ENCODE measurements around the gene IL18R1. TPM values are rescaled to one million over a fixed set of nuclear protein-coding genes. Genes with fewer than 3 reads are reported as not detected.

The IL18R1 gene
- total and polyA plus RNA-seq, 2 donors, result 7.5 to 9.8 TPM

DNA sequence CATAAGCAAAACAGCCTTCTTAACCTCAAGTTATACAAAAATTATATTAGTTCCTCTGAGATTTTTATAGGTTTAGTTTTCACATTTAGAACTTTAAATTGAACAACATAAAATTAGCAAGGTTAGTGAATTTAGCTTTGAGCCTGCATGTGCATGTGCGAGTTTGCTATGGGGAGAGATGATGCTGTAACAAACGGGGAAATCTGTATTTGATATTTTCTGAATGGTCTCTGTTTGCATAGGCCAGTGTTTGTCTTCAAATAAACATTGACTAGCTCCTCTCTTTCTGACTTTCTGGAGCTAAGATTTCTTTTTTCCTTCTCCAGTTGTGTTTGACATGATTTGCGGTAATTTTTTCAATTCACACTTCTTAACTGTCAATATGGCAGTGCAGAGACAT, 36.5 kb downstream of the IL18R1 start:
- whole genome bisulfite sequencing, result 81% methylated on average over 3 of the region's 3 CpGs
- no peaks in the 10 kb centered on the region for H3K27me3 ChIP-seq (ENCODE audit: control insufficient read depth in 2 of 2, insufficient read depth in 1 of 2, low read length in 1 of 2)
- H3K27ac ChIP-seq (ENCODE audit: low read depth in 1 of 2, low read length in 1 of 2), result no peak overlapping the region

GRCh38 chr2:102392942-102393341, 37.3 kb downstream of the IL18R1 start:
- Histone ChIP-seq H3K4me3 (ENCODE audit: low read length in 2 of 2) (no peak overlapping the region), H3K4me1 (ENCODE audit: control insufficient read depth in 2 of 2, insufficient read depth in 2 of 2, low read length in 2 of 2) (no peaks in the 10 kb centered on the region), H3K27me3 (ENCODE audit: control insufficient read depth in 2 of 2, insufficient read depth in 1 of 2, low read length in 1 of 2) (no peaks in the 10 kb centered on the region), H3K9me3 (ENCODE audit: control insufficient read depth in 2 of 2, insufficient read depth in 1 of 2, low read length in 1 of 2) (no peaks in the 10 kb centered on the region), H3K27ac (ENCODE audit: low read depth in 1 of 2, low read length in 1 of 2) (no peak overlapping the region), H3K36me3 (ENCODE audit: control insufficient read depth in 2 of 2, insufficient read depth in 2 of 2, low read length in 1 of 2) (no peaks in the 10 kb centered on the region)
- no peak for DNase-seq (ENCODE audit: low read depth in 6 of 9, low spot score in 9 of 9)
- 47% methylated on average over 1 of the region's 1 CpG for WGBS

More for the DNA sequence above, 36.5 kb downstream of the IL18R1 start:
- no peaks in the 10 kb centered on the region for H3K9me3 ChIP-seq (ENCODE audit: control insufficient read depth in 2 of 2, insufficient read depth in 1 of 2, low read length in 1 of 2)
- no peak overlapping the region for H3K4me3 ChIP-seq (ENCODE audit: low read length in 2 of 2)
- no peaks in the 10 kb centered on the region for H3K4me1 ChIP-seq (ENCODE audit: control insufficient read depth in 2 of 2, insufficient read depth in 2 of 2, low read length in 2 of 2)
- DNase-seq (ENCODE audit: low read depth in 6 of 9, low spot score in 9 of 9), result no peak
- no peaks in the 10 kb centered on the region for H3K36me3 ChIP-seq (ENCODE audit: control insufficient read depth in 2 of 2, insufficient read depth in 2 of 2, low read length in 1 of 2)

GRCh38 chr2:102396012-102396411, 40.4 kb downstream of the IL18R1 start:
- H3K4me3 ChIP-seq (ENCODE audit: low read length in 2 of 2), result no peak overlapping the region
- no peaks in the 10 kb centered on the region for H3K36me3 ChIP-seq (ENCODE audit: control insufficient read depth in 2 of 2, insufficient read depth in 2 of 2, low read length in 1 of 2)
- no peaks in the 10 kb centered on the region for H3K9me3 ChIP-seq (ENCODE audit: control insufficient read depth in 2 of 2, insufficient read depth in 1 of 2, low read length in 1 of 2)
- H3K27ac ChIP-seq (ENCODE audit: low read depth in 1 of 2, low read length in 1 of 2), result no peak overlapping the region
- WGBS, result 98% methylated on average over 2 of the region's 2 CpGs
- no peaks in the 10 kb centered on the region for H3K4me1 ChIP-seq (ENCODE audit: control insufficient read depth in 2 of 2, insufficient read depth in 2 of 2, low read length in 2 of 2)
- no peaks in the 10 kb centered on the region for H3K27me3 ChIP-seq (ENCODE audit: control insufficient read depth in 2 of 2, insufficient read depth in 1 of 2, low read length in 1 of 2)
- no peak for DNase-seq (ENCODE audit: low read depth in 6 of 9, low spot score in 9 of 9)

GRCh38 chr2:102397209-102397608, 41.6 kb downstream of the IL18R1 start:
- Histone ChIP-seq H3K27ac (ENCODE audit: low read depth in 1 of 2, low read length in 1 of 2) (no peak overlapping the region), H3K4me3 (ENCODE audit: low read length in 2 of 2) (no peak overlapping the region), H3K9me3 (ENCODE audit: control insufficient read depth in 2 of 2, insufficient read depth in 1 of 2, low read length in 1 of 2) (no peaks in the 10 kb centered on the region), H3K36me3 (ENCODE audit: control insufficient read depth in 2 of 2, insufficient read depth in 2 of 2, low read length in 1 of 2) (no peaks in the 10 kb centered on the region), H3K27me3 (ENCODE audit: control insufficient read depth in 2 of 2, insufficient read depth in 1 of 2, low read length in 1 of 2) (no peaks in the 10 kb centered on the region), H3K4me1 (ENCODE audit: control insufficient read depth in 2 of 2, insufficient read depth in 2 of 2, low read length in 2 of 2) (no peaks in the 10 kb centered on the region)
- no peak for DNase-seq (ENCODE audit: low read depth in 6 of 9, low spot score in 9 of 9)
- WGBS, result 92% methylated on average over 6 of the region's 6 CpGs

GRCh38 chr2:102399499-102400141, 44.0 kb downstream of the IL18R1 start:
- WGBS, result 80% methylated on average over 7 of the region's 7 CpGs
- Histone ChIP-seq H3K4me3 (ENCODE audit: low read length in 2 of 2) (no peak overlapping the region), H3K36me3 (ENCODE audit: control insufficient read depth in 2 of 2, insufficient read depth in 2 of 2, low read length in 1 of 2) (no peaks in the 10 kb centered on the region), H3K9me3 (ENCODE audit: control insufficient read depth in 2 of 2, insufficient read depth in 1 of 2, low read length in 1 of 2) (no peaks in the 10 kb centered on the region), H3K27ac (ENCODE audit: low read depth in 1 of 2, low read length in 1 of 2) (no peak overlapping the region), H3K27me3 (ENCODE audit: control insufficient read depth in 2 of 2, insufficient read depth in 1 of 2, low read length in 1 of 2) (no peaks in the 10 kb centered on the region), H3K4me1 (ENCODE audit: control insufficient read depth in 2 of 2, insufficient read depth in 2 of 2, low read length in 2 of 2) (no peaks in the 10 kb centered on the region)
- no peak for DNase-seq (ENCODE audit: low read depth in 6 of 9, low spot score in 9 of 9)

DNA sequence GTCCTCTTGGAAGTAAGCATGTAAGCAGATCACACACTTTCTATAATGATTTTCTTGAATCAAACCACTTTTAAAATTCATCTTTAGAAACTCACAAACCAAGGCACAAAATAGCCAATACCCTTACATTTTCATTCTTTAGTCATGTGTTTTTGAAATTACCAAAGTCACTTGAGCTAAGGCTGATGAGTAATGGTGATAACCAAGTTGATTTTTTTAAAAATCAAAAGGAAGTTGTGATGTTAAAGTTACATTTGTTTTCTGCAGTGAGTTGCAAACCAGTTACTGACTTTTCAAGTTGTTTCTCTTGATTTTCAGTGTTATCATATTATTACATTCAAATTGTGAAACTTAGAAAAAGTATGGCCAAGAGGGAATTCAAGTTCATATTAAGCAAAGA, 45.9 kb downstream of the IL18R1 start:
- H3K36me3 ChIP-seq (ENCODE audit: control insufficient read depth in 2 of 2, insufficient read depth in 2 of 2, low read length in 1 of 2), result no peaks in the 10 kb centered on the region
- no peaks in the 10 kb centered on the region for H3K27me3 ChIP-seq (ENCODE audit: control insufficient read depth in 2 of 2, insufficient read depth in 1 of 2, low read length in 1 of 2)
- no peak for DNase-seq (ENCODE audit: low read depth in 6 of 9, low spot score in 9 of 9)
- no peaks in the 10 kb centered on the region for H3K4me1 ChIP-seq (ENCODE audit: control insufficient read depth in 2 of 2, insufficient read depth in 2 of 2, low read length in 2 of 2)
- H3K9me3 ChIP-seq (ENCODE audit: control insufficient read depth in 2 of 2, insufficient read depth in 1 of 2, low read length in 1 of 2), result no peaks in the 10 kb centered on the region
- no peak overlapping the region for H3K27ac ChIP-seq (ENCODE audit: low read depth in 1 of 2, low read length in 1 of 2)
- H3K4me3 ChIP-seq (ENCODE audit: low read length in 2 of 2), result no peak overlapping the region

- Histone ChIP-seq H3K27me3 (ENCODE audit: control insufficient read depth in 2 of 2, insufficient read depth in 1 of 2, low read length in 1 of 2) (no peaks in the 10 kb centered on the region), H3K9me3 (ENCODE audit: control insufficient read depth in 2 of 2, insufficient read depth in 1 of 2, low read length in 1 of 2) (no peaks in the 10 kb centered on the region), H3K4me3 (ENCODE audit: low read length in 2 of 2) (no peak overlapping the region), H3K4me1 (ENCODE audit: control insufficient read depth in 2 of 2, insufficient read depth in 2 of 2, low read length in 2 of 2) (no peaks in the 10 kb centered on the region), H3K36me3 (ENCODE audit: control insufficient read depth in 2 of 2, insufficient read depth in 2 of 2, low read length in 1 of 2) (no peaks in the 10 kb centered on the region), H3K27ac (ENCODE audit: low read depth in 1 of 2, low read length in 1 of 2) (no peak overlapping the region)
- WGBS, result 94% methylated on average over 2 of the region's 2 CpGs
- DNase-seq (ENCODE audit: low read depth in 6 of 9, low spot score in 9 of 9), result no peak
Measured at GRCh38 chr2:102401865-102402264, 46.3 kb downstream of the IL18R1 start.

GRCh38 chr2:102410952-102411351, 55.4 kb downstream of the IL18R1 start:
- DNase-seq (ENCODE audit: low read depth in 6 of 9, low spot score in 9 of 9), result no peak

GRCh38 chr2:102412199-102412598, 56.6 kb downstream of the IL18R1 start:
- Histone ChIP-seq H3K4me3 (ENCODE audit: low read length in 2 of 2) (no peak overlapping the region), H3K36me3 (ENCODE audit: control insufficient read depth in 2 of 2, insufficient read depth in 2 of 2, low read length in 1 of 2) (no peaks in the 10 kb centered on the region), H3K27me3 (ENCODE audit: control insufficient read depth in 2 of 2, insufficient read depth in 1 of 2, low read length in 1 of 2) (no peaks in the 10 kb centered on the region), H3K27ac (ENCODE audit: low read depth in 1 of 2, low read length in 1 of 2) (no peak overlapping the region), H3K4me1 (ENCODE audit: control insufficient read depth in 2 of 2, insufficient read depth in 2 of 2, low read length in 2 of 2) (no peaks in the 10 kb centered on the region), H3K9me3 (ENCODE audit: control insufficient read depth in 2 of 2, insufficient read depth in 1 of 2, low read length in 1 of 2) (peaks cover 0 to 10% of the 10 kb centered on the region in 2 donors)
- DNase-seq (ENCODE audit: low read depth in 6 of 9, low spot score in 9 of 9), result no peak
- 97% methylated on average over 3 of the region's 3 CpGs for WGBS

More at GRCh38 chr2:102410952-102411351, 55.4 kb downstream of the IL18R1 start:
- no peaks in the 10 kb centered on the region for H3K27me3 ChIP-seq (ENCODE audit: control insufficient read depth in 2 of 2, insufficient read depth in 1 of 2, low read length in 1 of 2)
- H3K4me1 ChIP-seq (ENCODE audit: control insufficient read depth in 2 of 2, insufficient read depth in 2 of 2, low read length in 2 of 2), result no peaks in the 10 kb centered on the region
- no peak overlapping the region for H3K4me3 ChIP-seq (ENCODE audit: low read length in 2 of 2)
- WGBS, result 97% methylated on average over 3 of the region's 3 CpGs
- H3K36me3 ChIP-seq (ENCODE audit: control insufficient read depth in 2 of 2, insufficient read depth in 2 of 2, low read length in 1 of 2), result no peaks in the 10 kb centered on the region
- H3K9me3 ChIP-seq (ENCODE audit: control insufficient read depth in 2 of 2, insufficient read depth in 1 of 2, low read length in 1 of 2), result peaks cover 0 to 10% of the 10 kb centered on the region in 2 donors
- no peak overlapping the region for H3K27ac ChIP-seq (ENCODE audit: low read depth in 1 of 2, low read length in 1 of 2)

Data from thymus (tissue), 11 donors.